Endothelial cell of umbilical vein (primary cell): ENCODE results near the gene AK9.

Source experiments
- CTCF ChIP-seq, 2 donors: IDR thresholded peaks; 1 replicate in 1 of 2; 2 replicates in 1 of 2; pipeline ENCODE4 v1.5.1; 2011; ENCODE audit warnings: low read length in 2 of 2, mild to moderate bottlenecking in 2 of 2, moderate library complexity in 2 of 2, control low read depth in 1 of 2, inconsistent platforms in 1 of 2, low read depth in 1 of 2; ENCODE audit not compliant: insufficient read depth in 1 of 2; ENCODE audit errors: extremely low read depth in 1 of 2
- EZH2 ChIP-seq: IDR thresholded peaks from 2 replicates; pipeline ENCODE4 v1.6.1; 2012; ENCODE audit warnings: borderline replicate concordance, low read depth, mild to moderate bottlenecking, moderate library complexity, low read length, inconsistent platforms; ENCODE audit not compliant: severe bottlenecking
- POLR2A ChIP-seq: IDR thresholded peaks from 2 replicates; pipeline ENCODE4 v1.6.1; 2012; ENCODE audit warnings: low read depth, mild to moderate bottlenecking, control low read depth, low read length

GRCh38 chr6:109474995-109475394, 216.0 kb downstream of the AK9 start:
- TF ChIP-seq CTCF (IDR thresholded peaks at IDR 0.05; ENCODE audit: extremely low read depth in 1 of 2, insufficient read depth in 1 of 2, low read depth in 1 of 2, low read length in 2 of 2) = no peak
- TF ChIP-seq EZH2 = no peak
- no peak for TF ChIP-seq POLR2A
